ENCODE data around the gene ALG1L2. TPM values are rescaled to one million over a fixed set of nuclear protein-coding genes. Genes with fewer than 3 reads are reported as not detected.
A peak's percentile ranks its signal among the peaks of the same experiment; 100 is the strongest.
"Not testable (repeated sequence)": the region's sequence is repeated elsewhere in the genome, so short reads cannot be mapped to it uniquely, and the experiment has no call there.

The ALG1L2 gene, protein sequence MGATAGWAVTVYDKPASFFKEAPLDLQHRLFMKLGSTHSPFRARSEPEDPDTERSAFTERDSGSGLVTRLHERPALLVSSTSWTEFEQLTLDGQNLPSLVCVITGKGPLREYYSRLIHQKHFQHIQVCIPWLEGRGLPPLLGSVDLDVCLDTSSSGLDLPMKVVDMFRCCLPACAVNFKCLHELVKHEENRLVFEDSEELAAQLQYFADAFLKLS
- polyA plus RNA-seq (ENCODE audit: insufficient read length) = 1.7 TPM

DNA sequence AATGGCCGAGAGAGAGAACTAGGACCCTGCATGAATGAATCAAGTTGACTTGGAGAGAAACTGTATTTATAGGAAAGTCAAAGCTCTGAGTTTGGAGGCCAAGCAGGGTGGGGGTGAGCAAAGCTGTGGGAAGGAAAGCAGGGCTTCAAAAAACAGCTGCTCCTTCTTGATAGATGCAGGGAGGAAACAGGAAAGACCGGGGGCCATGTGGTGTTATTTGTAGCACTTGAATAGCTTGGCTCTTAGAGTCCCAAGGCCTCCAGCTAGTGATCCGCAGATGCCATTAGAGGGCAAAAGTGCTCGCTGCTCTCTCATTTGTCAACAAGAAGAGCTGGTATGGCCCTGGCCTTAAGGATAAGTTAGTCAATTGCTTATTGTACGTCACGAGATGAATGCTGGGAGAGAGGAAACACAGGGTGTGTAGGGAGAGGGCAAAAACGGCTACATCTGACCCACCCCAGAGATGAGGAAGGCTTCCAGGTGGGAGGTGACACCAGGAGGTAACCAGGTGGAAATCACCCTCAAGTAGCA lies at the start of gene ALG1L2:
ALG1L2 (plus strand) TSS at position 481 of the 531 bp plus-strand sequence. CDS start 186 bp downstream, outside the sequence.
- DNase-seq = no peak

DNA sequence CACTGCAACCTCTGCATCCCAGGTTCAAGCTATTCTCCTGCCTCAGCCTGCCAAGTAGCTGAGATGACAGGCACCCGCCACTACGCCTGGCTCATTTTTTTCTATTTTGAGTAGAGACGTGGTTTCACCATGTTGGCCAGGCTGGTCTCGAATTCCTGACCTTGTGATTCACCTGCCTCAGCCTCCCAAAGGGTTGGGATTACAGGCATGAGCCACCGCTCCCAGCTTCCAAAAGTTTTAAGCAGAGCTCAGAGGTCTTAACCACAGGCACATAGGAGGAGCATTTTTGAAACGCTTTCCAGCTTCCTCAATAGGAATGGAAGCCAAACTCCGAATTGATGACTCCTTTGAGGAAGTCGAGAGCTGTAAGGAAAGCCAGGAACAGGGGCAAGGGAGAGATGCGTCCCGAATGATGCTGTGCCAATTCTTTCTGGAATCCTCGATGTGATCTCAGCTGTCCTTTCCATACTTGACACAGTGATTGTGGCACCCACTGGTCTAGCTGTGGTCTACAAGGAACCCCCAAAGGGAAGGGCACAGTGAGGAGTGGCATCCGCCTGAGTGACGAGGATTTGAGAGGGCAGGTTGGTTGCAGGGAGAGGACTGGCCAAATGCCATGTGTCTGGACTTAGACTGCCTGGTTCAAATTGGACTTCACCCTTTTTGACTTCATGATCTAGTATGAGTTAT lies 44.4 kb upstream of the ALG1L2 start:
- DNase-seq = not testable (repeated sequence)

DNA sequence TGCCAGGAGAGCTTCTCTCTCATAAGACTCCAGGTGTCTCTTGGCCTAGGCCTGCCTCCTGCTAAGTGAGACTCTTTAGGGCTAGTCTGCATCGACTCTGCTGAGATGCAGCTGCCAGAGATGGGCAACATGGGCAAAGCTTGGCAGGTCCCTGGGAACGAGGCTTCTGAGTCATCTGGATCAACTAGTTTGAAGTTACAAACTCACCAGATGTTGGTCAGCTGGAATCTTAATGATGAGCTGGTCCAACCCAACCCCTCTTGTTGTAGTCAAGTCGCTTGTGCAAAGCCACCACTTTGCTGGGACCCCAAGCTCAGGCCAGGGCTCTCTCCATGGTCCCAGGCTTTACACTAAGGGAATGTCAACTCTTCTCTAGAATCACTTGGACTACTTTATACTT lies 38.9 kb upstream of the ALG1L2 start:
- not testable (repeated sequence) for DNase-seq

DNA sequence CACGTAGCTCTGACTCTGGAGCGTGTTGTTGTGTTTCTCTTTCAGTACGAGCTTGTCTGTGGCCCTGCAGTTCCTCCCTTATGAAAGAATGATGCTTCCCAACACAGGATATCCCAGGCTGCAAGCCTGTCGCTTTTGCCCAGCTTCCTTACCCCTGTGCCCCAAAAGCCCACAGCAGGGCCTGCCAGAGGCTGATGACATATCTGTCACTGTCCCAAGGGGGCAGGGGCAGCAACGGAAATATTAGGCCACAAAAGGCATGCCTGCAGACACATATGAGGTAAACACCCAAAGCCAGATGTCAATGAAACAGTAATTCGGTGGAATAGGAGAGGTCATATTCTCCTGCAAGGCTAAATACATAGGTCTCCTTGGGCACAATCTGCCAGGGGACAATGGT lies 38.0 kb upstream of the ALG1L2 start:
- DNase-seq = not testable (repeated sequence)

DNA sequence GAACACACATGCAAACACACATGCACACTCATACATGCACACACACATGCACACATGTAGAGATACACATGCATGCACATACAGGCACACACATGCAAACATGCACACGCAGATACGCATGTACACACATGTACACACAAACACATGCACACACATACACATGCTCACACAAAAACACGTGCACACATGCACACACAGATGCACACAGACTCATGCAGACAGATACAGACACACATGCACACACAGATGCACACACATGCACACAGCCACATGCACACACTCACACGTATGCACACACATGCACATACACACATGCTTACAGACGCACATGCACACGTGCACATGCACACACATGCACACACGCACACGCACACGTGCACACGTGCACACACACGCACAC lies 37.3 kb upstream of the ALG1L2 start:
- no peak for DNase-seq

DNA sequence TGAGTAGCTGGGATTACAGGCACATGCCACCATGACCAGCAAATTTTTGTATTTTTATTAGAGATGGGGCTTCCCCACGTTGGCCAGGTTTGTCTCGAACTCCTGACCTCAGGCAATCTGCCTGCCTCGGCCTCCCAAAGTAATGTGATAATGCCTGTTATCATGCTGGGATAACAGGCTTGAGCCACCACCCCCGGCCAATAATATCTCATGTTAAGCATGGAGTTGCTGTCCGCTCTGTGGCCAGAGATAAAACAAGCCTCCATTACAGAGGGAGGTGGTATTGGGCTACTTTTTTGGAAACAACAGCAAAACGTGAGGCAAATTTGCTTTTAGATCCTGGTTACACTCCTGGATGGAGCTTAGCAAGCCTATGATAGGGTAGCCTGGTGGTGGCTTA lies 32.9 kb upstream of the ALG1L2 start:
- no peak for DNase-seq

DNA sequence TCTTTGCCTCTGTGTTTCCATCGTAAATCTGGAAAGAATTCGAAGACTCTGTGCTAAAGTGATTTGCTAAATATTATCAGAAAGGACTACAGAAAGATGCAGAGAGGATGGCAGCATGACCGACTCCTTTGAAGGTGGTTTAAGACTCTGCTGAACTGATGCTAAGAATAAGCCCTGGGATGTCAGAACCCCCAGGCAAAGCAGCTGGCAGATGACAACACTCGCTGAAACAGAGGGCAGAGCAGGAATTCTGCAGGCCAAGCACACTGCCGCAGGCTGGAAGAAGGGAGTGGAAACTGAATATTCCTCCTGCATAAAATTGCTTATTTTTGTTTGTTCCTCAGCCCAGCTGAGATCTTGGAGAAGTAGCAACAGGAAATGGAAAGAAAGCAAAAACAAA lies 29.3 kb upstream of the ALG1L2 start:
- DNase-seq = peak; percentile 14

DNA sequence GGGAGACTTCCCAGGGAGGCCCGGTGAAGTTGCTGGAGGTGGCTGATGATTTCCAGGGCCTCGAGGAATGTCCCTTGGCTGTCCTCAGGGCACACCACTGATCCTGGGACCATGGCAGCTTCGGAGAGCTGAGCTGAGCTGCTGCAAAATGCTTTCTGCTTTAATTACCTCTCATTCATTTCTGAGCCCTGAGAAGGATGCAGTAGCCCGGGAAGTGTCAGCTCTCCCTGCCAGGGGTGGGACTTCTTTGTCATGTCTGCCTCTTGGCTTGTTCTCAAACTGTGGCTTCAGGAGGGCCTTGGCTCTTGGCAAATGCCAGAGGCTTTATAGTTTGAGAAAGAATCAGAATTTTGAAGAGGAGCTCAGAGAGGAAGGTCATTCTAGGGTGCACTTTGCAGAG lies 28.7 kb upstream of the ALG1L2 start:
- DNase-seq = not testable (repeated sequence)

DNA sequence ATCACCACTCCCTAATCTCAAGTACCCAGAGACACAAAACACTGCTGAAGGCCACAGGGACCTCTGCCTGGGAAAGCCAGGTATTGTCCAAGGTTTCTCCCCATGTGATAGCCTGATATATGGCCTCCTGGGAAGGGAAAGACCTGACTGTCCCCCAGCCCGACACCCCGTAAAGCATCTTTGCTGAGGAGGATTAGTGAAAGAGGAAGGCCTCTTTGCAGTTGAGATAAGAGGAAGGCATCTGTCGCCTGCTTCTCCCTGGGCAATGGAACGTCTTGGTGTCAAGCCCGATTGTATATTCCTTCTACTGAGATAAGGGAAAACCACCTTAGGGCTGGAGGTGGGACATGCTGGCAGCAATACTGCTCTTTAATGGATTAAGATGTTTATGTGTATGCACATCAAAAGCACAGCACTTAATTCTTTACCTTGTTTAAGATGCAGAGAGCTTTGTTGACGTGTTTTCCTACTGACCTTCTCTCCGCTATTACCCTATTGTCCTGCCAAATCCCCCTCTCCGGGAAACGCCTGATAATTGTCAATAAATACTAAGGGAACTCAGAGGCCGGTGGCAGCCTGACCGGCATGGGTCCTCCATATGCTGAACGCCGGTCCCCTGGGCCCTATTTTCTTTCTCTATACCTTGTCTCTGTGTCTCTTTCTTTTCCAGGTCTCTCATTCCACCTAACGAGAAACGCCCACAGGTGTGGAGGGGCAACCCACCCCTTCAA lies 23.9 kb upstream of the ALG1L2 start:
- DNase-seq = not testable (repeated sequence)

DNA sequence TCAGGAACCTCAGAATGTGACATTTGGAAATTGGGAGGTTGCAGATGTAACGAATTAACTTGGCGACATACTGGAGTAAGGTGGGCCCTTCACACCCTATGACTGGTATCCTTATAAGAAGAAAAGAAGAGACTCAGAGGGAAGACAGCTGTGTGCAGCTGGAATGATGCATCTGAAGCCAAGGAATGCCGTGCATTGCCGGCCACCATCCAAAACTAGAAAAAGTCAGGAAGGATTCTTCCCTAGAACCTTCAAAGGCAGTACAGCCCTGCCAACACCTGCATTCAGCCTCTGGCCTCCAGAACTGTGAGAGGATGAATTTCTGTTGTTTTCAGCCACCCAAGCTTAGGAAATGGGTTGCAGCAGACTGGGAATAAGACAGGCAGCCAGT lies 23.4 kb upstream of the ALG1L2 start:
- DNase-seq = not testable (repeated sequence)

DNA sequence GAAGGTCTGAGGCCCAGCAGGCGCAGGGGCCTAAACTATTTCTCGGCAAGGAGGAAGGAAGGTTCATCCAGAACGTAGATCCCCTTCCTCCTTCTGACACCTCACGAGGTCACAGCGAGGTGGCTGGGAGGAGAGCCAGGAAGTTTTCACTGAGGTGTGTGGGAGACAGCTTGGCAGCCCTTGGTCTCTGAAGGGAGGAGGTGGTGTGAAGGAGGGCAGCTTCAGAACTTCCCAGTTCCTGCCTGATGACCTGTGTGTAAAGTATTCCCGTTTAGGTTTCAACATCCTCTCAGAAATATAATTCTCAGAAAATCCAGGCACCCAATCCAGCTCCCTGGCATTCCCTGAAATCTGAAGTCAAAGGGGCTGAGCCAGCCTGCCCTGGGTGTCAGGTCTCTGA lies 22.9 kb upstream of the ALG1L2 start:
- DNase-seq = not testable (repeated sequence)

DNA sequence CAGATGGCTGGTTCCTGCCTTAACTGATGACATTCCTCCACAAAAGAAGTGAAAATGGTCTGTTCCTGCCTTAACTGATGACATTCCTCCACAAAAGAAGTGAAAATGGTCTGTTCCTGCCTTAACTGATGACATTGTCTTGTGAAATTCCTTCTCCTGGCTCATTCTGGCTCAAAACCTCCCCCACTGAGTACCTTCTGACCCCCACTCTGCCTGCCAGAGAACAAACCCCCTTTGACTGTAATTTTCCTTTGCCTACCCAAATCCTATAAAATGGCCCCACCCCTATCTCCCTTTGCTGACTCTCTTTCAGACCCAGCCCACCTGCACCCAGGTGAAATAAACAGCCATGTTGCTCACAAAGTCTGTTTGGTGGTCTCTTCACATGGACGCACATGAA lies 22.5 kb upstream of the ALG1L2 start:
- not testable (repeated sequence) for DNase-seq

DNA sequence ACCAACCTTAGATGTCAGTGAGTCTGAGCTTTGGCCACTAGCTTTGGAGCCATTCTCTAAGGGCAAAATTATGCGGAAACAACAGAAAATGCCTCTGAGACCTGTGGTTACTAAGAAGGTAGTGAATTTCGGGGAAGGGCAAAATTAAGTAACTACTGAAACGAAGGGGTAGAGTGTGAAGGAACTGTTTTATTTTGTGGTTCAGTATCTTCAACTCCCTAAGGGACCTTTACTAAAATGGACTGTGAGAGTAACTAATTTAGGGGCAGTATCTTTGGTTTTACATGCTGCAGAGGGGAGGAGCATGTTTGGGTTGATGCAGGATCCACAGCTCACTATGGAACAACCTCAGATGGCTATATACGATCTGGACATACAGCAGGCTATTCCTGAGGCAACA lies 8.0 kb upstream of the ALG1L2 start:
- no peak for DNase-seq

DNA sequence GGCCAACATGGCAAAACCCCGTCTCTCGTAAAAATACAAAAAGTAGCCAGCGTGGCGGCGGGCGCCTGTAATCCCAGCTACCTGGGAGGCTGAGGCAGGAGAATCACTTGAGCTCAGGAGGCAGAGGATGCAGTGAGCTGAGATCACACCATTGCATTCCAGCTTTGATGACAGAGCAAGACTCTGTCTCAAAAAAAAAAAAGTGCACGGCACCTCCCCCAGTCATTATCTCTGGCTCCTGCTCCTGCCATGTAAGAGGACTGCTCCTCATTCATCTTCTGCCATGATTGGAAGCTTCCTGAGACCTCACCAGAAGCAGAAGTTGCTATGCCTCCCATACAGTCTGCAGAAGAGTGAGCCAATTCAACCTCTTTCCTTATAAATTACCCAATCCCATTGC lies 4.0 kb upstream of the ALG1L2 start:
- DNase-seq = no peak

DNA sequence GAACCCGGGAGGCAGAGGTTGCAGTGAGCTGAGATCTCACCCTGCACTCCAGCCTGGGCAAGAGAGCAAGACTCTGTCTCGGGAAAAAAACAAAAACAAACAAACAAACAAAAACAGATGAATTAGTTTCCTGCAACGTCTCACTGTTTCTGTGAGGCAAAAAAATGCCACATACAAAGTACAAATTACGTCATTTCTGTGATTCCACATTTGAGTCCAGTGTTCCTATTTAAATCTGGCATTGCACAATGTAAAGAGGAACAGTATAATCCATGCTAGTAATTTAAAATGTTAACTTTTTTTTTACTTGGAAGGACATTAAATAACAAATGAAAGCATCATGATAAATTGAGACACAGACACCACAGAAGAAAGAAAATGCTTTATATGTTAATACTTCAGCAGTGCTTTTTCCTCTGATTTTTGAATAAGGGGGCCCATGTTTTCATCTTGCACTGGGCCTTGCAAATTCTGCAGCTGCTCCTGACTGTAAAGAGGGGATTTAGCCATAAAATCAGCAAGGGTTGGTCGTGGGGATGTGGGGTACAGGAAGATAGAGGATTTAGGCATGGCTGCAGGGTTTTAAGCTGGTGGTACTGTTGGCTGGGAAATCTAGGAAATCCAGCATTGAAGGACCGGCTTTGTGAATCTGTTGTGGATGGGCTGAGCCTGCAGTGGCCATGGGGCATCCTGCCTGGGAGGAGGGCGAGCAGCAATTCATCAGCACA lies 1.9 kb downstream of the ALG1L2 start:
- DNase-seq = not testable (repeated sequence)

DNA sequence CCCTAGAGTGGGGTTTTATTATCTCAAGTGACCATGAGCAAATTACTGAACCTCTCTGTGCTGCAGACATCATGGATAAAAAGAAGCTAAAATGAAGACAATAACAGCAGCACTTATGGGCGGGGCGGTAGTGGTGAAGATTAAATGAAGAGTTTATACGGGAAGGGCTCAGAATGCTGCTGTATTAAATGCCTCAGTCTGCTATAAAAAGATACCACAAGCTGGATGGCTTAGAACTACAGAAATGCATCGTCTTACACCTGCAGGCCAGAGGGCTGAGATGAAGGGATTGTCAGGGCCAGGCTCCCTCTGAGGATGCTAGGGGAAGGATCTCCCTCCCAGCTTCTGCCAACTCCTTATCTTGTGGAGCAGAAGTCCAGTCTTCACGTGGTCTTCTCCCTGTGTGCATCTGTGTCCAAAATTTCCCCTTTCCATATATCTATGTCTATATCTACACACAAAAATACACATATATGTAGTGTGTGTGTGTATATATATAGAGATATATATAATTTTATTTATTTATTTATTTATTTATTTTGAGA lies 2.9 kb downstream of the ALG1L2 start:
- DNase-seq = no peak

DNA sequence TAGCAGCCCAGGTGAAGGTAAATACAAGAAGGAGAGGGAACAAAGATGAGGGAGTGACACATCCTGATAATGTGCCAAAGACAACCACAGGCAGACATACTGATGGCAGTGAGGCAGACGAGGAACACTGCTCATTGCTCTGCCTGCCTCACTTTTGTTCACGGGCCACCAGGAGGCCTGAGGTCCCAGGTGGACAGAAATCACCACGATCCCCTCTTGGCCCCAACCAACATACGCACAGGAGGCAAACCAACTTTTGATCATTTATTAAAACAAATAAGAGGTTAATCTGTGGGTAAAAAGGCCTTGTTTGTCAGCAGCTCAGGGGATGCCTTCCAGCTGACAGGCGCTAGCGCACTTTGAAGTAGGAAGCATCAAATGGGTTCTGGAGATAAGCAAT lies 4.2 kb downstream of the ALG1L2 start:
- no peak for DNase-seq

DNA sequence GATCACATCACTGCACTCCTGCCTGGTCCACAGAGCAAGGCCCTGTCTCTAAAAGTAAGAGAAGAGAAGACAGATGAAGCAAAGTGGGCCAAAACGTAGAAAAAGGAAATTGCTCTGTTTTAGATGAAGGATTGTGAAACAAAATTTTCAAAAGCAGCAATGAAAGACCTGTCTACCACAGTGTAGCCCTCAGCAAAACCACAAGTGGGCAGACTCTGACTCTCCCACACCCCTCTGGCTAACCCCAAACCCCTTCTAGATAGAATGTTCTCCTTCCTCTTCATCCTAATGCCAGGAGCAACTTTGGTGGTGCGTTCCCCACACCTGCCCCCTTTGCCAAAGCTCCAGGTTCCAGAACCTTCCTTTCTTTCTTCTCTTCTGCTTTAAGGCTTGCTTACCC lies 5.0 kb downstream of the ALG1L2 start:
- not testable (repeated sequence) for DNase-seq

DNA sequence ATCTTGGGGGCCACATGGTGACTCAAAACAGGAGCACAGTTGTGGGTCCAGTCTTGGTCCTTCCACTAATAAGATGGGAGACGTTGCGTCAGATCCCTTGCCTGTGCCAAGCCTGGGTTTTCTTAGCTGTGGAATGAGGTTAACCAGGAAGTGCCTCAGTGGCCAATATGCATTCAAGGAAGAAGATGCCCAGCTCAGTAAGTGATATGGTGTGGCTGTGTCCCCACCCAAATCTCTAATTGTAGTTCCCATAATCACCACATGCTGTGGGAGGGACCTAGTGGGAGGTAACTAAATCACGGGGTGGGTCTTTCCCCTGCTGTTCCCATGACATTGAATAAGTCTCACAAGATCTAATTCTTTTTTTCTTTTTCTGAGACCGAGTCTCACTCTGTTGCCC lies 6.4 kb downstream of the ALG1L2 start:
- no peak for DNase-seq

DNA sequence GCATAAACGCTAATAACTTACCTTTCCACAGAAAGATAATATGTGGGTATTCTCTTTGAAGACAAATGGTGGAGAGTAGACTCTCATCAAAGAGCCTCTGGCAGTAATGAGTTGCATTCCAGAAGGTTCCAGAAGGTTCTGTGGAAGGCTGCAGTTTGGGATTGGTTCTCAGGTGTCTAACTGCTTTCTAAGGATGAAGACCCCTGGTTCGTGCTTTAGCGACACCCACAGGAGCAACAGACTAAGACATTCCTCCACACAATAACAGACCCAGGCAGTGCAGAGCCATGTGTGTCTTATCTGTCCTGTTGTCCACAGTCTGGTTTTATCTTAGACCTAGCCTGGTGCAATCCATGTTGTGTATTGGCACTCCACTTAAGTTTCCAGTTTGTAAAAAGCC lies 9.1 kb downstream of the ALG1L2 start:
- not testable (repeated sequence) for DNase-seq

DNA sequence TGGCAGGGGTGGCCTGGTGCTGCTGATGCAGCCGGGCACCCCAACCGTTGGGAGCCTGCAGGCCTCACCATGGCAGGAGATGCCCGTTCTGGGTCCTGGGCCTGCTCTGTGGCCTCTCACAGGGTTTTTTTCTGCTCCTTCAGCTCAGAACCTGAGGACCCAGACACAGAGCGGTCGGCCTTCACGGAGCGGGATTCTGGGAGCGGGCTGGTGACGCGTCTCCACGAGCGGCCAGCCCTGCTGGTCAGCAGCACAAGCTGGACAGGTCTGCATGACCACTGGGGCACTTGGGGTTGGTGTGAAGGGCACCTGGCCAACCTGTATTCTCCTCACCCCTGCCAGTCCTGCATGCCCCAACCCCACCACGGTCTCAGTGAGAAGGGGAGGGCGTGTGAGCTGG lies 10.3 kb downstream of the ALG1L2 start:
- DNase-seq = no peak

DNA sequence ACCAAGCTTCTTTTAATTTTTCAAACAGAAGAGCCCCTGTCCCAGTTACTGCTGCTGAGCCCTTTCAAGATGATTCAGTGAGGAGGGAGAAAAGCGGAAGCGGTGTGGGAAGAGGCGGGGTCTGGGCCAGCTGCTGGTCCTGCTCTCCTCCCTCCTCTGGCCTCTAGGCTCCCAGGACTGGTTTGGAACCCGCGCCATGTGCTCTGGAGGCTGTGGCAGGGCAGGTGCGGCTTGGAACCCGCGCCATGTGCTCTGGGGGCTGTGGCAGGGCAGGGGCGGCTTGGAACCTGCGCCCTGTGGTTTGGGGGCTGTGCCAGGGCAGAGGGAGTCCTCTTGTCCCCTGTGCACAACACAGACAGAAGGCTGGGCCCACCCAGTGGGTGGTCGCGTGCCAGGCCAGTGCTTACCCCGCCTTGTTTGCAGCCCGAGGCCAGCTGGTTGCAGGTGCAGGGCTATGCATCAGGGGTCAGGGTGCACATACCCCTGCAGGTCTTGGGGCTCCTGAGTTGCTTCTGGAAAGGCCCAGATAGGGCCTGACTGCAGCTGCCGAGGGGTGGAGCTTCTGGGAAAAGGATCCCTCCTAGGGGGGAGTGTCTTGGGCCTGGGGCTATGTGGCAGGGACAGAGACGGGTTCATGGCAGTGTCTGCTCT lies 12.2 kb downstream of the ALG1L2 start:
- no peak for DNase-seq

Measured in hindlimb muscle (tissue), 1 donor.